Heart left ventricle (tissue), 13 donors: ENCODE measurements around the gene C2orf49.

Experiments used
- POLR2A ChIP-seq, 2 donors: fragments of 450-650 bp; IDR thresholded peaks; one replicate each; pipeline ENCODE4 v1.6.1; 2017; ENCODE audit warnings: antibody characterized with exemption in 2 of 2, mild to moderate bottlenecking in 2 of 2, moderate library complexity in 2 of 2
- TF ChIP-seq, protein P1 (sequence below), 12 donors: fragments of 200-600 bp; sonication (generic) in 4 of 12; IDR thresholded peaks; one replicate each; pipeline versions ENCODE4 v1.5.0 to v1.8.0; 2018 to 2022; ENCODE audit warnings: antibody characterized with exemption in 12 of 12, mild to moderate bottlenecking in 5 of 12
- donor health status: ischemic (EF 13 %, LVEDD 7.1; RV severe dilation, severe dysfunction).
- donor health status: DM: no; HTN: yes; CAD: no.
- donor health status: DM: no; HTN: no; CAD: no.
- donor health status: ischemic (EF 25% LVEDD 6.9; RV normal size, moderate dysfunction).
- donor health status: ischemic (EF 25% LVEDD 5.7; RV mildly dilated, moderate dysfunction).
- donor health status: ischemic (EF 35%, LVEDD 5.7; RV mildly dilated, moderate dysfunction).
- donor health status: nonischemic (EF 11% LVEDD 7.7; RV severe dilation, severe dysfunction).
- donor health status: DM: yes; HTN: yes; CAD: no.
- donor health status: PGD.
- donor health status: ischemic (EF 29% LVEDD 5.4; RV normal size, mild dysfunction).
- donor health status: nonischemic (EF 23%, LVEDD 6.1; RV moderate dilation, normal function).

DNA sequence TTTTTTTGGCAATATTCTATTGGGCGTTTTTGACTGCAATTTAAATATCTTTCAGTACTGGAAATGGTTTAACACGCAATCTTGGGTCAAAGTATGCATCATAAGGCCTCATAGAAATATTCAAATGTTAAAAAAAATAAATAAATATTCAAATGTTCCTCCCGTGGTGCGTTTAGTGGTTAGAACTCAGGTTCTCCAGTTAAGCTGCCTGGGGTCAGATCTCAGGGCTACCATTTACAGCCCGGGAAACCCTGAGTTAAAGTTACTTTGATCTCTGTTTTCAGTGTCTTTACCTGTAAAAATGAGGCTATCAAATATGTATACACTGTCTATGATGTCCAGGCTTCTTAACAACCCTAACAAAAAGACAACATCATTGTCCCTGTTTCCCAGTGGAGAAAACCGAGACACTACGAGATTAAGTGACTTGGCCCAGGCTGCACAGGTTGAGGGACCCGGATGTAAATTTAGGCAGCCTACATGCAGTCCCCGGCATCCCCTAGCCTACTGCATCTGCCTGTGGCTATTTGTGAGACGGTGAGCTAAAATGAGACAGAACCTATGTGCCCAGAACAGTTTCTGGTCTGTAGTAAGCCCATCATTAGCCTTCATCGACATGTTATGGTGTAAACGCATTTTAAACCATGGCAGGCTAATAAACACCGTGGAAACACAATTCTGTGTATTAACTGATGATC, 59.8 kb downstream of the C2orf49 start:
- TF ChIP-seq, protein P1, sequence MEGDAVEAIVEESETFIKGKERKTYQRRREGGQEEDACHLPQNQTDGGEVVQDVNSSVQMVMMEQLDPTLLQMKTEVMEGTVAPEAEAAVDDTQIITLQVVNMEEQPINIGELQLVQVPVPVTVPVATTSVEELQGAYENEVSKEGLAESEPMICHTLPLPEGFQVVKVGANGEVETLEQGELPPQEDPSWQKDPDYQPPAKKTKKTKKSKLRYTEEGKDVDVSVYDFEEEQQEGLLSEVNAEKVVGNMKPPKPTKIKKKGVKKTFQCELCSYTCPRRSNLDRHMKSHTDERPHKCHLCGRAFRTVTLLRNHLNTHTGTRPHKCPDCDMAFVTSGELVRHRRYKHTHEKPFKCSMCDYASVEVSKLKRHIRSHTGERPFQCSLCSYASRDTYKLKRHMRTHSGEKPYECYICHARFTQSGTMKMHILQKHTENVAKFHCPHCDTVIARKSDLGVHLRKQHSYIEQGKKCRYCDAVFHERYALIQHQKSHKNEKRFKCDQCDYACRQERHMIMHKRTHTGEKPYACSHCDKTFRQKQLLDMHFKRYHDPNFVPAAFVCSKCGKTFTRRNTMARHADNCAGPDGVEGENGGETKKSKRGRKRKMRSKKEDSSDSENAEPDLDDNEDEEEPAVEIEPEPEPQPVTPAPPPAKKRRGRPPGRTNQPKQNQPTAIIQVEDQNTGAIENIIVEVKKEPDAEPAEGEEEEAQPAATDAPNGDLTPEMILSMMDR (IDR thresholded peaks at IDR 0.05): no peak
- TF ChIP-seq POLR2A (IDR thresholded peaks at IDR 0.05): no peak
